Activated CD8-positive, alpha-beta memory T cell treated with anti-CD3 and anti-CD28 coated beads, Interleukin-2, amount 10 ng/mL, durations not matched to agents 7 days and 5 days (primary cell): ENCODE results near the gene GPR142. TPM values are rescaled to one million over a fixed set of nuclear protein-coding genes. Genes with fewer than 3 reads are reported as not detected.

ENCODE experiments used
- ATAC-seq: fragments of 150-1000 bp; cut with Tn5 transposase; one replicate; pipeline ENCODE4 v1.10.0; 2021; ENCODE audit warnings: moderate library complexity
- CTCF ChIA-PET: fragments of 350-600 bp; sonication (Branson Sonifier 250); formaldehyde crosslinking; loops from one replicate; lab custom pipeline; 2021; ENCODE audit warnings: antibody characterized with exemption; lab: Charles Lee
- DNase-seq: peaks from one replicate; pipeline ENCODE4 v3.0.0-alpha.2; 2020
- H3K27ac Mint-ChIP-seq: one replicate; pipeline ENCODE4 v1.8.0; 2021; ENCODE audit warnings: mild to moderate bottlenecking, mixed read lengths
- H3K27me3 Mint-ChIP-seq: one replicate; pipeline ENCODE4 v1.8.0; 2021; ENCODE audit warnings: mixed read lengths
- H3K36me3 Mint-ChIP-seq: one replicate; pipeline ENCODE4 v1.8.0; 2021; ENCODE audit warnings: mild to moderate bottlenecking, mixed read lengths
- H3K4me1 Mint-ChIP-seq: one replicate; pipeline ENCODE4 v1.8.0; 2021; ENCODE audit warnings: mixed read lengths
- H3K4me3 Mint-ChIP-seq: one replicate; pipeline ENCODE4 v1.8.0; 2021; ENCODE audit warnings: mild to moderate bottlenecking, moderate library complexity, mixed read lengths
- H3K9me3 Mint-ChIP-seq: one replicate; pipeline ENCODE4 v1.8.0; 2022; ENCODE audit warnings: low read depth, mixed read lengths
- total RNA-seq, 2 experiments: library from RNA; stranded (reverse); gene quantifications; one replicate each; pipeline ENCODE4 v1.2.3, GENCODE V29; 2021

Gene GPR142, protein sequence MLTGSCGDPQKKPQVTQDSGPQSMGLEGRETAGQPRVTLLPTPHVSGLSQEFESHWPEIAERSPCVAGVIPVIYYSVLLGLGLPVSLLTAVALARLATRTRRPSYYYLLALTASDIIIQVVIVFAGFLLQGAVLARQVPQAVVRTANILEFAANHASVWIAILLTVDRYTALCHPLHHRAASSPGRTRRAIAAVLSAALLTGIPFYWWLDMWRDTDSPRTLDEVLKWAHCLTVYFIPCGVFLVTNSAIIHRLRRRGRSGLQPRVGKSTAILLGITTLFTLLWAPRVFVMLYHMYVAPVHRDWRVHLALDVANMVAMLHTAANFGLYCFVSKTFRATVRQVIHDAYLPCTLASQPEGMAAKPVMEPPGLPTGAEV
- total RNA-seq = not detected

GRCh38 chr17:74367206-74367605 lies at the start of gene GPR142:
Gene GPR142, plus strand, starts transcription at chr17:74367506. Its CDS starts 2,035 bp downstream, at chr17:74369541.
- H3K9me3 Mint-ChIP-seq = no peaks in the 10 kb centered on the region
- no peak for DNase-seq
- CTCF ChIA-PET = interaction anchor here (0.5 to 5.3 kb wide), 34 partner anchors 10 to 378 kb away, joined by 3 to 109 read pairs (median 8); partner anchors contain the start of genes CD300H and CD300LB
- peaks cover 3% of the 10 kb centered on the region for H3K27me3 Mint-ChIP-seq
- ATAC-seq = no peak
- no peaks in the 10 kb centered on the region for H3K36me3 Mint-ChIP-seq
- H3K4me3 Mint-ChIP-seq = no peak within 1 kb of the TSS
- peaks cover 12% of the 10 kb centered on the region for H3K4me1 Mint-ChIP-seq
- no peak within 1 kb of the TSS for H3K27ac Mint-ChIP-seq

GRCh38 chr17:74318391-74318790 lies 48.9 kb upstream of the GPR142 start:
- H3K9me3 Mint-ChIP-seq = no peaks in the 10 kb centered on the region
- CTCF ChIA-PET = interaction anchor here (3.4 kb wide), 1 partner anchor 35 kb away, joined by 12 read pairs; no protein-coding TSS in a partner anchor
- DNase-seq = no peak
- no peaks in the 10 kb centered on the region for H3K4me1 Mint-ChIP-seq
- H3K27me3 Mint-ChIP-seq = peaks cover 12% of the 10 kb centered on the region
- H3K36me3 Mint-ChIP-seq = no peaks in the 10 kb centered on the region
- no peak overlapping the region for H3K27ac Mint-ChIP-seq
- no peak overlapping the region for H3K4me3 Mint-ChIP-seq
- ATAC-seq = no peak

DNA sequence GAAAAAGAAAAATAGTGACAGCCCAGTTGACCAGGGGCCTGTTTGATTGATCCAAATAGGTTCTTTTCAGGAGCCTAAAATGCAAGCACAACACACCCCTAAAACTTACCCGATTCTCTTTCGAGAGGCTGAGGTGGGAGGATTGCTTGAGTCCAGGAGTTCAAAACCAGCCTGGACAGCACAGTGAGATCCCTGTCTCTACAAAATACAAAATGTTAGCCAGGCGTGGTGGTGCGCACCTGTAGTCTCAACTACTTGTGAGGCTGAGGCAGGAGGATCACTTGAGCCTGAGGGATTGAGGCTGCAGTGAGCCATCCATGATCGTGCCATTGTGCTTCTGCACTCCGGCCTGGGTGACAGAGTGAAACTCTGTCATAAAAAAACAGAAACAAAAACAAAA lies 42.8 kb upstream of the GPR142 start:
- no peak overlapping the region for H3K4me3 Mint-ChIP-seq
- no peak overlapping the region for H3K27ac Mint-ChIP-seq
- peaks cover 34% of the 10 kb centered on the region for H3K27me3 Mint-ChIP-seq
- H3K9me3 Mint-ChIP-seq = no peaks in the 10 kb centered on the region
- no peak for ATAC-seq
- H3K4me1 Mint-ChIP-seq = peaks cover 30% of the 10 kb centered on the region
- DNase-seq = no peak
- H3K36me3 Mint-ChIP-seq = no peaks in the 10 kb centered on the region
- CTCF ChIA-PET = no interaction called here

GRCh38 chr17:74325376-74325742 lies 41.9 kb upstream of the GPR142 start:
- Mint-ChIP-seq H3K27ac (no peak overlapping the region), H3K4me3 (peak overlapping the region; percentile 19), H3K9me3 (no peaks in the 10 kb centered on the region), H3K27me3 (peaks cover 34% of the 10 kb centered on the region), H3K36me3 (no peaks in the 10 kb centered on the region), H3K4me1 (peaks cover 33% of the 10 kb centered on the region)
- DNase-seq (no peak), ATAC-seq (peak; percentile 5)
- CTCF ChIA-PET = interaction anchor here (0.6 kb wide), 1 partner anchor 31 kb away, joined by 3 read pairs; no protein-coding TSS in a partner anchor

DNA sequence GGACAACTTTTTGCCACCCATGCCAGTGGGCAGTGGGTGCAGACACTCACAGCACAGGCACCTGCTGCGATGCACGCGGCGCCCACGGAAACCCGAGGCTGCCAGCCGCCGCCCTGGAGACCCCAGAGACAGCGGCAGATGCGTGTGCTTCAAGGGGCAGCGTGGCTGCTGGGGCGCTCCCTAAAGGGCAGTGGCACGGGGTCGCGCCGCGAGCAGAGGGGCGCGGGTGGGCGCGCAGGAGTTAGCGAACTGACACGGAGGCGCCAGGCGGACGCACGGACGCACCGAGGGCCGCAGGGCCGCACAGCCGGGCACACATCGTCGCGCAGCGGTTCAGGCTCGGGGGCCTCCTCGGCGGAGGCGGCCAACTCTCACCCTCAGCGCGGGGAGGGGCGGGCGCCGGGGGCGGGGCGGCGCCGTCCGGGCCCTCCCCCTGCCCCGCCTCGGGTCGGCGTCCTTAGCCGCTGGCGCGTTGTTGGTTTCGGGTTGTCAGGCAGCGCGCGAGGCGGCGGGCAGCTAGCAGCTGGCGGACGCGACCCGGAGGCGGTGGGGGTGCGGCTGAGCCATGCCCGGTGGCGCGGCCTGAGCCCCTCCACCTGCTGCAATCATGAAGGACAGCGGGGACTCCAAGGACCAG lies 41.4 kb upstream of the GPR142 start, which contains the start of gene KIF19:
KIF19 (plus strand) TSS at position 484 of the 637 bp plus-strand sequence; CDS start at position 608, 124 bp downstream.
- CTCF ChIA-PET = interaction anchor here (0.6 to 1.5 kb wide), 3 partner anchors 26 to 36 kb away, joined by 3 to 4 read pairs (median 4); partner anchors contain the start of gene BTBD17
- peak; percentile 96 for ATAC-seq
- Mint-ChIP-seq H3K4me1 (peaks cover 33% of the 10 kb centered on the region), H3K27ac (no peak within 1 kb of the TSS), H3K27me3 (peaks cover 34% of the 10 kb centered on the region), H3K4me3 (peak within 1 kb of the TSS; percentile 36), H3K36me3 (no peaks in the 10 kb centered on the region), H3K9me3 (no peaks in the 10 kb centered on the region)
- DNase-seq = peak; percentile 79

DNA sequence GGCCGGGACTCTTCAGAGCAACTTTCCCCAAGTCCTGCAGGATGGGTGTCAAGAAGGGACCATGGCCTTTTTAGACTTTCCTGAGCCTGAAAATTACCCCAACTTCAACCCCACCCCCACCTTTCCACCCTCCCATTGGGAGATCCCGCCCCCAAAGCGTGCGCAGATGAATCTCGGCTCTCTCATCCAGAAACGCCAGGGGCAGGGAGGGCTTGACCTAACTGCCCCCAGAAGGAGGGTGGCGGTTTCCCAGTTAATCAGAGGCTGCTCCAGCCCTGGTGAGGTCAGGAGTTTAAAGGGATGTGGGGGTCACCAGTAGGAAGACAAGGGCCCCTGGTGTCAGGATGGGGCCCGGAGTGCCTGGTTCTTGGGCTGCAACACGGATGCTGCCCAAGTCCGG lies 40.8 kb upstream of the GPR142 start:
- peaks cover 33% of the 10 kb centered on the region for H3K4me1 Mint-ChIP-seq
- CTCF ChIA-PET = interaction anchor here (0.7 to 4.4 kb wide), 3 partner anchors 22 to 36 kb away, joined by 4 to 21 read pairs (median 4); partner anchors contain the start of gene BTBD17
- no peak for ATAC-seq
- peaks cover 32% of the 10 kb centered on the region for H3K27me3 Mint-ChIP-seq
- no peaks in the 10 kb centered on the region for H3K36me3 Mint-ChIP-seq
- no peak for DNase-seq
- H3K9me3 Mint-ChIP-seq = no peaks in the 10 kb centered on the region
- H3K4me3 Mint-ChIP-seq = peak overlapping the region; percentile 36
- H3K27ac Mint-ChIP-seq = no peak overlapping the region

DNA sequence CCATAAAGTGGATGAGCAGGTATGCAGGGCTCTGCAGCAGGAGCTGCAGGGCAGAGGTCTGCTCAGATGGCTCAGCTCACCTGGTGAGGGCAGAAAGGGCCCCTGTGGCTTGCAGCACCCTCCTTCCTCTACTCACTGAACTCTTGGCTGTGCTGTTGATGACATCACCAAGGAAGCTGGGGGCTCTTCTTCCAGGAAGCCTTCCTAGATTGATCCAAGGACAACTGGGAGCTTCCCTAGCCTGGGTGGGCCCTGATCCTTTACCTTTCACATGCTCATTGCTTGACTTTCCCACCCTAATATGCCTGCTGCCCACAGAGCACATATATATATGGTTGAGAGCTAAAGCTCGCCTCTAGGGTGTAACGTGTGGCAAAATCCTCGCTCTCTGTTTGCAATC lies 38.8 kb upstream of the GPR142 start:
- H3K36me3 Mint-ChIP-seq = no peaks in the 10 kb centered on the region
- CTCF ChIA-PET = interaction anchor here (1.0 to 4.4 kb wide), 6 partner anchors 19 to 40 kb away, joined by 3 to 21 read pairs (median 6); partner anchors contain the start of gene GPR142
- ATAC-seq = no peak

DNA sequence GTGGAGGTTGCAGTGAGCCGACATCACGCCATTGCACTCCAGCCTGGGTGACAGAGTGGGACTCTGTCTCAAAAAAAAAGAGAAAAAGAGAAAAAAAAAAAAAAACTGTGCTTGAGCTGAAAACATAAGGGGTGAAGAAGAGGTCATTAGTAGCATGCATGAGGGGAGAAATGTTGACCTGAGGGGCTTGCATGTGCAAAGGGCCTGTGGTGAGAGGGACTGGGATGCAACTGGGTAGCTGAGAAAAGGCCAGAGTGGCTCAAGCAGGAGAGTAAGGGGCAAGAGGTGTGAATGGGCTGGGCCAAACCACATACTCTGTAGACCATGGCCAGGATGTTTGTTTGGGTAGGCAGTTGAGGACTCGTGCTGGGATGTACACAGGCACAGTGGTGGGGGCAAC lies 37.9 kb upstream of the GPR142 start:
- Mint-ChIP-seq H3K27ac (peak overlapping the region; percentile 71), H3K9me3 (no peaks in the 10 kb centered on the region), H3K36me3 (no peaks in the 10 kb centered on the region), H3K4me3 (no peak overlapping the region), H3K27me3 (peaks cover 18% of the 10 kb centered on the region), H3K4me1 (peaks cover 43% of the 10 kb centered on the region)
- ATAC-seq = no peak
- CTCF ChIA-PET = interaction anchor here (1.1 to 4.4 kb wide), 5 partner anchors 18 to 116 kb away, joined by 3 to 21 read pairs (median 8); partner anchors contain the start of genes GPR142 and TTYH2
- no peak for DNase-seq

More for the DNA sequence above, 38.8 kb upstream of the GPR142 start:
- Mint-ChIP-seq H3K4me1 (peaks cover 38% of the 10 kb centered on the region), H3K27ac (peak overlapping the region; percentile 57), H3K9me3 (no peaks in the 10 kb centered on the region), H3K4me3 (no peak overlapping the region), H3K27me3 (peaks cover 22% of the 10 kb centered on the region)
- no peak for DNase-seq

- no peaks in the 10 kb centered on the region for H3K36me3 Mint-ChIP-seq
Measured at GRCh38 chr17:74330446-74330845, 36.9 kb upstream of the GPR142 start.

GRCh38 chr17:74332017-74332650 lies 35.2 kb upstream of the GPR142 start:
- DNase-seq = no peak
- no peak for ATAC-seq
- H3K27ac Mint-ChIP-seq = no peak overlapping the region
- no peak overlapping the region for H3K4me3 Mint-ChIP-seq
- H3K27me3 Mint-ChIP-seq = no peaks in the 10 kb centered on the region
- CTCF ChIA-PET = no interaction called here
- no peaks in the 10 kb centered on the region for H3K36me3 Mint-ChIP-seq
- peaks cover 45% of the 10 kb centered on the region for H3K4me1 Mint-ChIP-seq
- H3K9me3 Mint-ChIP-seq = no peaks in the 10 kb centered on the region

More at GRCh38 chr17:74330446-74330845, 36.9 kb upstream of the GPR142 start:
- no peaks in the 10 kb centered on the region for H3K9me3 Mint-ChIP-seq
- peaks cover 8% of the 10 kb centered on the region for H3K27me3 Mint-ChIP-seq
- H3K4me3 Mint-ChIP-seq = no peak overlapping the region
- CTCF ChIA-PET = interaction anchor here (2.7 to 4.4 kb wide), 2 partner anchors 26 to 30 kb away, joined by 9 to 21 read pairs; no protein-coding TSS in a partner anchor
- ATAC-seq = no peak
- DNase-seq = no peak
- H3K27ac Mint-ChIP-seq = no peak overlapping the region
- H3K4me1 Mint-ChIP-seq = peaks cover 48% of the 10 kb centered on the region

DNA sequence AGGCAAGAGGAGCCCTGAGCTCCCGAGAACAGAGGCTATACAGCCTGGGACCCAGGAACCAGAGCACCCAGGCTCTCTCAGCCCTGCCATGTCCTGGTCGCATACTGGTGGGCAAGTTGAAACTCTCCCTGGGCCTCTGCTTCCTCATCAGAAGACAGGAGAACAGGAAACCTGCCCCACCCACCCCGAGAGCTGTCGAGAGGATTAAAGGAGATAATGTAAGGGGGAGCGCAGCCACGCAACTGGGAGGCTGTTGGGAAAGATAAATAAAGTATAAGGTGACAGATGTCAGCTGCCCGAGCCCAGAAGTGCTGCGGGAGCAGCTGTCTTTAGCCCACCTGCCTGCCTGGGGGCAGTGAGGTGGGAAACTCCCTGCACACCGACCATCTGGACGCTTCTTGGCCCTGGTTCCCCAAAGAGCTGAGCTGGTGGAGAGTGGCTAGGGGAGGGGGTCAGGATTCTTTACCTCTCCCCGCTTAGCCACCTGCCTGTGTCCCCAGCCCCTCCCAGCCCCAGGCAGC lies 34.5 kb upstream of the GPR142 start:
- Mint-ChIP-seq H3K27me3 (no peaks in the 10 kb centered on the region), H3K27ac (no peak overlapping the region)
- DNase-seq = no peak

GRCh38 chr17:74334393-74335039 lies 32.8 kb upstream of the GPR142 start:
- Mint-ChIP-seq H3K4me1 (peaks cover 29% of the 10 kb centered on the region), H3K27ac (peak overlapping the region; percentile 61), H3K9me3 (no peaks in the 10 kb centered on the region), H3K27me3 (no peaks in the 10 kb centered on the region), H3K36me3 (no peaks in the 10 kb centered on the region), H3K4me3 (no peak overlapping the region)
- peak; percentile 69 for ATAC-seq
- CTCF ChIA-PET = interaction anchor here (0.8 to 1.9 kb wide), 6 partner anchors 11 to 158 kb away, joined by 3 to 8 read pairs (median 3); partner anchors contain the start of gene GPR142
- DNase-seq = peak; percentile 63

More for the DNA sequence above, 34.5 kb upstream of the GPR142 start:
- H3K4me3 Mint-ChIP-seq = no peak overlapping the region
- no peaks in the 10 kb centered on the region for H3K36me3 Mint-ChIP-seq
- CTCF ChIA-PET = no interaction called here
- no peaks in the 10 kb centered on the region for H3K9me3 Mint-ChIP-seq
- no peak for ATAC-seq
- peaks cover 42% of the 10 kb centered on the region for H3K4me1 Mint-ChIP-seq
